ENCODE measurements around the gene C3orf85. TPM values are rescaled to one million over a fixed set of nuclear protein-coding genes. Genes with fewer than 3 reads are reported as not detected.

The C3orf85 gene
- total and polyA plus RNA-seq, 4 donors, result not detected

GRCh38 chr3:109116031-109116430, 20.5 kb upstream of the C3orf85 start:
- TF ChIP-seq, protein P1, sequence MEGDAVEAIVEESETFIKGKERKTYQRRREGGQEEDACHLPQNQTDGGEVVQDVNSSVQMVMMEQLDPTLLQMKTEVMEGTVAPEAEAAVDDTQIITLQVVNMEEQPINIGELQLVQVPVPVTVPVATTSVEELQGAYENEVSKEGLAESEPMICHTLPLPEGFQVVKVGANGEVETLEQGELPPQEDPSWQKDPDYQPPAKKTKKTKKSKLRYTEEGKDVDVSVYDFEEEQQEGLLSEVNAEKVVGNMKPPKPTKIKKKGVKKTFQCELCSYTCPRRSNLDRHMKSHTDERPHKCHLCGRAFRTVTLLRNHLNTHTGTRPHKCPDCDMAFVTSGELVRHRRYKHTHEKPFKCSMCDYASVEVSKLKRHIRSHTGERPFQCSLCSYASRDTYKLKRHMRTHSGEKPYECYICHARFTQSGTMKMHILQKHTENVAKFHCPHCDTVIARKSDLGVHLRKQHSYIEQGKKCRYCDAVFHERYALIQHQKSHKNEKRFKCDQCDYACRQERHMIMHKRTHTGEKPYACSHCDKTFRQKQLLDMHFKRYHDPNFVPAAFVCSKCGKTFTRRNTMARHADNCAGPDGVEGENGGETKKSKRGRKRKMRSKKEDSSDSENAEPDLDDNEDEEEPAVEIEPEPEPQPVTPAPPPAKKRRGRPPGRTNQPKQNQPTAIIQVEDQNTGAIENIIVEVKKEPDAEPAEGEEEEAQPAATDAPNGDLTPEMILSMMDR (IDR thresholded peaks at IDR 0.05; ENCODE audit: control extremely low read depth, extremely low read depth), result no peak
- Histone ChIP-seq H3K4me3 (no peak overlapping the region), H3K36me3 (ENCODE audit: control insufficient read depth in 4 of 4, insufficient read depth in 4 of 4, low read length in 4 of 4) (no peaks in the 10 kb centered on the region), H3K9ac (ENCODE audit: insufficient read depth in 1 of 2, low read length in 2 of 2) (no peak overlapping the region), H3K9me3 (ENCODE audit: control insufficient read depth in 4 of 4, insufficient read depth in 3 of 4, low read length in 3 of 4) (no peaks in the 10 kb centered on the region), H3K27ac (ENCODE audit: low read depth in 1 of 2, low read length in 1 of 2) (no peak overlapping the region), H3K27me3 (ENCODE audit: control insufficient read depth in 3 of 3, insufficient read depth in 3 of 3, low read length in 2 of 3) (no peaks in the 10 kb centered on the region), H3K4me1 (ENCODE audit: control insufficient read depth in 5 of 5, insufficient read depth in 5 of 5, low read length in 5 of 5) (peaks cover 0 to 2% (median 0%) of the 10 kb centered on the region in 5 donors)
- ATAC-seq (ENCODE audit: insufficient read depth, low FRiP score) (no peak), DNase-seq (peak in 2 of 3 donors; percentile 38 to 60)
- 61 to 82% methylated on average over 2 of the region's 2 CpGs for WGBS, 2 donors

GRCh38 chr3:109117939-109118338, 18.6 kb upstream of the C3orf85 start, which contains the start of gene MORC1:
Gene MORC1, minus strand, starts transcription at chr3:109118134. Its CDS starts 75 bp downstream, at chr3:109118059.
- TF ChIP-seq, protein P1 (IDR thresholded peaks at IDR 0.05; ENCODE audit: control extremely low read depth, extremely low read depth), result no peak
- ATAC-seq (ENCODE audit: insufficient read depth, low FRiP score) (no peak), DNase-seq (no peak)
- peaks cover 0 to 2% (median 0%) of the 10 kb centered on the region in 5 donors for H3K4me1 ChIP-seq (ENCODE audit: control insufficient read depth in 5 of 5, insufficient read depth in 5 of 5, low read length in 5 of 5)
- no peak within 1 kb of the TSS for H3K4me3 ChIP-seq
- no peak within 1 kb of the TSS for H3K9ac ChIP-seq (ENCODE audit: insufficient read depth in 1 of 2, low read length in 2 of 2)
- H3K27ac ChIP-seq (ENCODE audit: low read depth in 1 of 2, low read length in 1 of 2), result no peak within 1 kb of the TSS
- WGBS, 2 donors, result 94 to 95% methylated on average over 38 of the region's 38 CpGs
- no peaks in the 10 kb centered on the region for H3K27me3 ChIP-seq (ENCODE audit: control insufficient read depth in 3 of 3, insufficient read depth in 3 of 3, low read length in 2 of 3)
- H3K36me3 ChIP-seq (ENCODE audit: control insufficient read depth in 4 of 4, insufficient read depth in 4 of 4, low read length in 4 of 4), result no peaks in the 10 kb centered on the region
- no peaks in the 10 kb centered on the region for H3K9me3 ChIP-seq (ENCODE audit: control insufficient read depth in 4 of 4, insufficient read depth in 3 of 4, low read length in 3 of 4)

- peaks cover 0 to 2% (median 0%) of the 10 kb centered on the region in 5 donors for H3K4me1 ChIP-seq (ENCODE audit: control insufficient read depth in 5 of 5, insufficient read depth in 5 of 5, low read length in 5 of 5)
- ATAC-seq (ENCODE audit: insufficient read depth, low FRiP score), result no peak
- H3K9ac ChIP-seq (ENCODE audit: insufficient read depth in 1 of 2, low read length in 2 of 2), result no peak overlapping the region
- no peaks in the 10 kb centered on the region for H3K27me3 ChIP-seq (ENCODE audit: control insufficient read depth in 3 of 3, insufficient read depth in 3 of 3, low read length in 2 of 3)
- no peak overlapping the region for H3K4me3 ChIP-seq
- no peak for DNase-seq
- no peaks in the 10 kb centered on the region for H3K36me3 ChIP-seq (ENCODE audit: control insufficient read depth in 4 of 4, insufficient read depth in 4 of 4, low read length in 4 of 4)
- TF ChIP-seq, protein P1 (IDR thresholded peaks at IDR 0.05; ENCODE audit: control extremely low read depth, extremely low read depth), result no peak
- 87 to 95% methylated on average over 7 of the region's 7 CpGs for WGBS, 2 donors
- H3K9me3 ChIP-seq (ENCODE audit: control insufficient read depth in 4 of 4, insufficient read depth in 3 of 4, low read length in 3 of 4), result no peaks in the 10 kb centered on the region
- H3K27ac ChIP-seq (ENCODE audit: low read depth in 1 of 2, low read length in 1 of 2), result no peak overlapping the region
Observed at GRCh38 chr3:109118584-109118983, 17.9 kb upstream of the C3orf85 start.

- TF ChIP-seq, protein P1 (IDR thresholded peaks at IDR 0.05; ENCODE audit: control extremely low read depth, extremely low read depth), result no peak
- DNase-seq (peak in 1 of 3 donors; percentile 3), ATAC-seq (ENCODE audit: insufficient read depth, low FRiP score) (no peak)
Observed at GRCh38 chr3:109122690-109123089, 13.8 kb upstream of the C3orf85 start.

More at GRCh38 chr3:109122690-109123089, 13.8 kb upstream of the C3orf85 start:
- H3K4me1 ChIP-seq (ENCODE audit: control insufficient read depth in 5 of 5, insufficient read depth in 5 of 5, low read length in 5 of 5), result no peaks in the 10 kb centered on the region
- H3K4me3 ChIP-seq, result no peak overlapping the region
- H3K27ac ChIP-seq (ENCODE audit: low read depth in 1 of 2, low read length in 1 of 2), result no peak overlapping the region
- H3K9ac ChIP-seq (ENCODE audit: insufficient read depth in 1 of 2, low read length in 2 of 2), result no peak overlapping the region
- no peaks in the 10 kb centered on the region for H3K36me3 ChIP-seq (ENCODE audit: control insufficient read depth in 4 of 4, insufficient read depth in 4 of 4, low read length in 4 of 4)
- H3K27me3 ChIP-seq (ENCODE audit: control insufficient read depth in 3 of 3, insufficient read depth in 3 of 3, low read length in 2 of 3), result peaks cover 0 to 2% (median 0%) of the 10 kb centered on the region in 3 donors
- H3K9me3 ChIP-seq (ENCODE audit: control insufficient read depth in 4 of 4, insufficient read depth in 3 of 4, low read length in 3 of 4), result no peaks in the 10 kb centered on the region
